ENCODE data around the gene HMHB1.

The HMHB1 gene

GRCh38 chr5:143788401-143788800, 23.6 kb upstream of the HMHB1 start:
- Histone ChIP-seq H3K4me3 (no peak overlapping the region), H3K27ac (no peak overlapping the region)
- TF ChIP-seq CTCF (IDR thresholded peaks at IDR 0.05) = no peak
- DNase-seq (ENCODE audit: low spot score) = no peak

GRCh38 chr5:143790457-143791112, 21.4 kb upstream of the HMHB1 start:
- no peak for TF ChIP-seq CTCF (IDR thresholded peaks at IDR 0.05)
- Histone ChIP-seq H3K27ac (no peak overlapping the region), H3K4me3 (no peak overlapping the region)
- DNase-seq (ENCODE audit: low spot score) = no peak

GRCh38 chr5:143791848-143792731, 19.9 kb upstream of the HMHB1 start:
- Histone ChIP-seq H3K27ac (peak overlapping the region; percentile 9 to 40), H3K4me3 (peak overlapping the region; percentile 63)
- no peak for DNase-seq (ENCODE audit: low spot score)
- TF ChIP-seq CTCF (IDR thresholded peaks at IDR 0.05) = no peak

GRCh38 chr5:143793249-143793648, 18.7 kb upstream of the HMHB1 start:
- Histone ChIP-seq H3K4me3 (no peak overlapping the region), H3K27ac (no peak overlapping the region)
- no peak for DNase-seq (ENCODE audit: low spot score)
- TF ChIP-seq CTCF (IDR thresholded peaks at IDR 0.05) = no peak

GRCh38 chr5:143796125-143796524, 15.8 kb upstream of the HMHB1 start:
- no peak for DNase-seq (ENCODE audit: low spot score)
- TF ChIP-seq CTCF (IDR thresholded peaks at IDR 0.05) = no peak
- no peak overlapping the region for H3K27ac ChIP-seq
- no peak overlapping the region for H3K4me3 ChIP-seq

- no peak for DNase-seq (ENCODE audit: low spot score)
- no peak overlapping the region for H3K4me3 ChIP-seq
- no peak for TF ChIP-seq CTCF (IDR thresholded peaks at IDR 0.05)
- H3K27ac ChIP-seq = no peak overlapping the region
Measured at GRCh38 chr5:143796753-143797152, 15.2 kb upstream of the HMHB1 start.

- TF ChIP-seq CTCF (IDR thresholded peaks at IDR 0.05) = no peak
- Histone ChIP-seq H3K27ac (no peak overlapping the region), H3K4me3 (no peak overlapping the region)
- DNase-seq (ENCODE audit: low spot score) = no peak
Measured at GRCh38 chr5:143800715-143801114, 11.2 kb upstream of the HMHB1 start.

Data from coronary artery (tissue), 2 donors.